ENCODE data around the gene OR1N2. TPM values are rescaled to one million over a fixed set of nuclear protein-coding genes. Genes with fewer than 3 reads are reported as not detected.
"Not testable (repeated sequence)": the region's sequence is repeated elsewhere in the genome, so short reads cannot be mapped to it uniquely, and the experiment has no call there.

OR1N2 gene
- total RNA-seq, 1 donor from 2014 or later: not detected

DNA sequence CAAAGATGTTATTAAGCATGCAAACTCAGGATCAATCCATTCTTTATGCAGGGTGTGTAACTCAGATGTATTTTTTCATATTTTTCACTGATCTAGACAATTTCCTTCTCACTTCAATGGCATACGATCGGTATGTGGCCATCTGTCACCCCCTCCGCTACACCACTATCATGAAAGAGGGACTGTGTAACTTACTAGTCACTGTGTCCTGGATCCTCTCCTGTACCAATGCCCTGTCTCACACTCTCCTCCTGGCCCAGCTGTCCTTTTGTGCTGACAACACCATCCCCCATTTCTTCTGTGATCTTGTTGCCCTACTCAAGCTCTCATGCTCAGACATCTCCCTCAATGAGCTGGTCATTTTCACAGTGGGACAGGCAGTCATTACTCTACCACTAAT is 33.5 kb upstream of the OR1N2 start:
- TF ChIP-seq, protein P1, sequence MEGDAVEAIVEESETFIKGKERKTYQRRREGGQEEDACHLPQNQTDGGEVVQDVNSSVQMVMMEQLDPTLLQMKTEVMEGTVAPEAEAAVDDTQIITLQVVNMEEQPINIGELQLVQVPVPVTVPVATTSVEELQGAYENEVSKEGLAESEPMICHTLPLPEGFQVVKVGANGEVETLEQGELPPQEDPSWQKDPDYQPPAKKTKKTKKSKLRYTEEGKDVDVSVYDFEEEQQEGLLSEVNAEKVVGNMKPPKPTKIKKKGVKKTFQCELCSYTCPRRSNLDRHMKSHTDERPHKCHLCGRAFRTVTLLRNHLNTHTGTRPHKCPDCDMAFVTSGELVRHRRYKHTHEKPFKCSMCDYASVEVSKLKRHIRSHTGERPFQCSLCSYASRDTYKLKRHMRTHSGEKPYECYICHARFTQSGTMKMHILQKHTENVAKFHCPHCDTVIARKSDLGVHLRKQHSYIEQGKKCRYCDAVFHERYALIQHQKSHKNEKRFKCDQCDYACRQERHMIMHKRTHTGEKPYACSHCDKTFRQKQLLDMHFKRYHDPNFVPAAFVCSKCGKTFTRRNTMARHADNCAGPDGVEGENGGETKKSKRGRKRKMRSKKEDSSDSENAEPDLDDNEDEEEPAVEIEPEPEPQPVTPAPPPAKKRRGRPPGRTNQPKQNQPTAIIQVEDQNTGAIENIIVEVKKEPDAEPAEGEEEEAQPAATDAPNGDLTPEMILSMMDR (IDR thresholded peaks at IDR 0.05; ENCODE audit: unreplicated experiment): no peak
- Mint-ChIP-seq H3K27me3 (ENCODE audit: low read depth) (no peaks in the 10 kb centered on the region), H3K4me3 (no peak overlapping the region), H3K4me1 (no peaks in the 10 kb centered on the region), H3K27ac (no peak overlapping the region), H3K36me3 (no peaks in the 10 kb centered on the region), H3K9me3 (peaks cover 43% of the 10 kb centered on the region)
- no peak for DNase-seq (ENCODE audit: low spot score in 2 of 2, unreplicated experiment in 2 of 2)

- Mint-ChIP-seq H3K9me3 (peaks cover 81% of the 10 kb centered on the region), H3K4me1 (no peaks in the 10 kb centered on the region), H3K4me3 (no peak overlapping the region), H3K36me3 (peaks cover 2% of the 10 kb centered on the region), H3K27ac (no peak overlapping the region), H3K27me3 (ENCODE audit: low read depth) (no peaks in the 10 kb centered on the region)
- TF ChIP-seq, protein P1 (IDR thresholded peaks at IDR 0.05; ENCODE audit: unreplicated experiment): no peak
- no peak for DNase-seq (ENCODE audit: low spot score in 2 of 2, unreplicated experiment in 2 of 2)
These were observed 26.3 kb upstream of the OR1N2 start for GRCh38 chr9:122526602-122527001.

DNA sequence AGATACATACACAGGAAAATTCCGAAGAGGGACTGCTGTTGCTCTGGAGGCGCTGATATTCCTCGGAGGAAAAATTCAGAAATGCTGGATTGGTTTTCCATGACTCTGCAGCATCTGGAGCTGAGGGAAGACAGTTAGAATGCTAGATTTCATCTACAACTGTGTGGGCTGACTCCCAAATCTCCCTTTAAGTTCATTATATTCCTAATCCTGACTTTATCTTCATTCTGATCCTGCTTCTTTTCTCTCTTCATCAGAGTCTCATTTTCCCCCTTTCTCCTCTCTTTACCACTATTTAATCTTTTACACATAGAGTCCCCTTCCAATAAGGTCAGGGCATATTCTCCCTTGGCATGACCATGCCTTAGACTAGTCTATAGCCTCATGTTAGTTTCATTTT is 25.7 kb upstream of the OR1N2 start, which contains the start of gene OR1N1:
TSS of gene OR1N1 (minus strand) at position 101 of the 400 bp plus-strand sequence. CDS start at position 101, 0 bp downstream.
- H3K27me3 Mint-ChIP-seq (ENCODE audit: low read depth): no peaks in the 10 kb centered on the region
- H3K36me3 Mint-ChIP-seq: peaks cover 2% of the 10 kb centered on the region
- H3K4me1 Mint-ChIP-seq: no peaks in the 10 kb centered on the region
- no peak within 1 kb of the TSS for H3K4me3 Mint-ChIP-seq
- no peak within 1 kb of the TSS for H3K27ac Mint-ChIP-seq
- peaks cover 84% of the 10 kb centered on the region for H3K9me3 Mint-ChIP-seq
- TF ChIP-seq, protein P1 (IDR thresholded peaks at IDR 0.05; ENCODE audit: unreplicated experiment): no peak
- no peak for DNase-seq (ENCODE audit: low spot score in 2 of 2, unreplicated experiment in 2 of 2)

GRCh38 chr9:122531157-122531556 is 21.8 kb upstream of the OR1N2 start:
- not testable (repeated sequence) for DNase-seq (ENCODE audit: low spot score in 2 of 2, unreplicated experiment in 2 of 2); H3K4me3 Mint-ChIP-seq; H3K27me3 Mint-ChIP-seq (ENCODE audit: low read depth); H3K4me1 Mint-ChIP-seq; H3K27ac Mint-ChIP-seq; H3K36me3 Mint-ChIP-seq
- peaks cover 91% of the 10 kb centered on the region for H3K9me3 Mint-ChIP-seq

- DNase-seq (ENCODE audit: low spot score in 2 of 2, unreplicated experiment in 2 of 2): no peak
- TF ChIP-seq, protein P1 (IDR thresholded peaks at IDR 0.05; ENCODE audit: unreplicated experiment): no peak
- no peak overlapping the region for H3K27ac Mint-ChIP-seq
- no peaks in the 10 kb centered on the region for H3K4me1 Mint-ChIP-seq
- H3K27me3 Mint-ChIP-seq (ENCODE audit: low read depth): no peaks in the 10 kb centered on the region
- no peaks in the 10 kb centered on the region for H3K36me3 Mint-ChIP-seq
- H3K4me3 Mint-ChIP-seq: no peak overlapping the region
- peaks cover 71% of the 10 kb centered on the region for H3K9me3 Mint-ChIP-seq
These were observed 16.8 kb upstream of the OR1N2 start for GRCh38 chr9:122536134-122536533.

- H3K36me3 Mint-ChIP-seq; DNase-seq (ENCODE audit: low spot score in 2 of 2, unreplicated experiment in 2 of 2); H3K4me1 Mint-ChIP-seq; H3K4me3 Mint-ChIP-seq; H3K27ac Mint-ChIP-seq; H3K27me3 Mint-ChIP-seq (ENCODE audit: low read depth): not testable (repeated sequence)
- H3K9me3 Mint-ChIP-seq: peaks cover 75% of the 10 kb centered on the region
These were observed 15.8 kb upstream of the OR1N2 start for GRCh38 chr9:122537066-122537465.

GRCh38 chr9:122538757-122539156 is 14.2 kb upstream of the OR1N2 start:
- Mint-ChIP-seq H3K27me3 (ENCODE audit: low read depth) (no peaks in the 10 kb centered on the region), H3K4me3 (no peak overlapping the region), H3K36me3 (no peaks in the 10 kb centered on the region), H3K4me1 (no peaks in the 10 kb centered on the region), H3K9me3 (peaks cover 71% of the 10 kb centered on the region), H3K27ac (no peak overlapping the region)
- DNase-seq (ENCODE audit: low spot score in 2 of 2, unreplicated experiment in 2 of 2): no peak
- TF ChIP-seq, protein P1 (IDR thresholded peaks at IDR 0.05; ENCODE audit: unreplicated experiment): no peak

Measured in mesothelial cell of epicardium (in vitro differentiated cells).